Upper lobe of left lung (tissue), 6 donors: ENCODE measurements around the gene TNS1. TPM values are rescaled to one million over a fixed set of nuclear protein-coding genes. Genes with fewer than 3 reads are reported as not detected.

Source experiments
- ATAC-seq, 2 donors: fragments of 200-7000 bp; cut with Tn5 transposase; one replicate each; pipeline ENCODE4 v1.9.1; 2022; ENCODE audit warnings: mild to moderate bottlenecking in 2 of 2, moderate library complexity in 2 of 2; ENCODE audit not compliant: low FRiP score in 2 of 2
- DNase-seq, 2 donors: peaks; one replicate each; pipeline ENCODE4 v3.0.0-alpha.2; 2019 to 2020
- H3K27ac ChIP-seq, 4 donors: fragments of 200-600 bp; sonication (generic); one replicate each; pipeline ENCODE4 v1.5.1; 2016 to 2019
- H3K27me3 ChIP-seq, 4 donors: fragments of 200-600 bp; sonication (generic); one replicate each; pipeline ENCODE4 v1.5.1; 2017 to 2019
- H3K36me3 ChIP-seq, 4 donors: fragments of 200-600 bp; sonication (generic); one replicate each; pipeline ENCODE4 v1.5.1; 2016 to 2019
- H3K4me1 ChIP-seq, 4 donors: fragments of 200-600 bp; sonication (generic); one replicate each; pipeline ENCODE4 v1.5.1; 2018 to 2019
- H3K4me3 ChIP-seq, 4 donors: fragments of 200-600 bp; sonication (generic); one replicate each; pipeline ENCODE4 v1.5.1; 2017 to 2019; ENCODE audit warnings: mild to moderate bottlenecking in 2 of 4, moderate library complexity in 1 of 4
- H3K9me3 ChIP-seq, 4 donors: fragments of 200-600 bp; sonication (generic); one replicate each; pipeline ENCODE4 v1.5.1; 2018 to 2019
- CTCF ChIP-seq, 6 experiments: fragments of 450-650 bp in 4 of 6; fragments of 200-600 bp in 2 of 6; sonication (generic) in 2 of 6; IDR thresholded peaks; one replicate each; pipeline ENCODE4 v1.5.1; 2016 to 2019; ENCODE audit warnings: antibody characterized with exemption in 6 of 6
- EP300 ChIP-seq, 4 donors: sonication (generic); formaldehyde crosslinking; IDR thresholded peaks; one replicate each; pipeline ENCODE4 v1.5.1; 2017; ENCODE audit warnings: antibody characterized with exemption in 4 of 4, control low read depth in 2 of 4
- POLR2A ChIP-seq, 4 donors: fragments of 450-650 bp; IDR thresholded peaks; one replicate each; pipeline ENCODE4 v1.5.1; 2016 to 2017; ENCODE audit warnings: antibody characterized with exemption in 4 of 4, mild to moderate bottlenecking in 2 of 4
- POLR2AphosphoS5 ChIP-seq, 2 donors: sonication (generic); formaldehyde crosslinking; IDR thresholded peaks; one replicate each; pipeline ENCODE4 v1.5.1; 2017; ENCODE audit warnings: antibody characterized with exemption in 2 of 2
- WGBS, 2 donors: methylation state at CpG; one replicate each; pipeline ENCODE4 v1.1.5; 2017 to 2018; 5-methylcytosine and 5-hydroxymethylcytosine counted together
- total RNA-seq, 6 donors: library from RNA; depleted of rRNA in 4 of 6; stranded (reverse); fragments of >200 nt in 4 of 6; gene quantifications; one replicate each; pipeline versions ENCODE4 v1.1.0 to v1.2.1, GENCODE V29; 2016 to 2021
- donor health status: DM: no; HTN: no; CAD: no; lungs with moderate emphysema.
- donor health status: DM: no; HTN: yes; CAD: no; lungs with severe emphysema.

The TNS1 gene
- total RNA-seq, 6 donors from 2014 or later, result 325 to 1,095 (median 550) TPM

GRCh38 chr2:218017211-218018053 lies 14.6 kb upstream of the TNS1 start:
- H3K4me3 ChIP-seq, result no peak overlapping the region
- no peaks in the 10 kb centered on the region for H3K36me3 ChIP-seq
- no peak overlapping the region for H3K27ac ChIP-seq
- DNase-seq, result no peak
- H3K4me1 ChIP-seq, result peaks cover 0 to 11% (median 9%) of the 10 kb centered on the region in 4 donors
- TF ChIP-seq POLR2AphosphoS5 (IDR thresholded peaks at IDR 0.05) (no peak), EP300 (IDR thresholded peaks at IDR 0.05) (no peak), CTCF (IDR thresholded peaks at IDR 0.05) (no peak), POLR2A (IDR thresholded peaks at IDR 0.05) (no peak)
- H3K9me3 ChIP-seq, result no peaks in the 10 kb centered on the region
- 59 to 63% methylated on average over 6 to 7 of the region's 7 CpGs for WGBS, 2 donors
- peak in 1 of 2 donors; percentile 85 for ATAC-seq
- no peaks in the 10 kb centered on the region for H3K27me3 ChIP-seq

GRCh38 chr2:218016810-218017209 lies 14.0 kb upstream of the TNS1 start:
- Histone ChIP-seq H3K27ac (no peak overlapping the region), H3K4me3 (no peak overlapping the region), H3K27me3 (no peaks in the 10 kb centered on the region), H3K36me3 (no peaks in the 10 kb centered on the region), H3K9me3 (no peaks in the 10 kb centered on the region), H3K4me1 (peaks cover 0 to 11% (median 9%) of the 10 kb centered on the region in 4 donors)
- DNase-seq, result no peak
- ATAC-seq, result no peak
- 88 to 94% methylated on average over 4 of the region's 4 CpGs for WGBS, 2 donors
- TF ChIP-seq EP300 (IDR thresholded peaks at IDR 0.05), result no peak
- no peak for TF ChIP-seq CTCF (IDR thresholded peaks at IDR 0.05)
- TF ChIP-seq POLR2AphosphoS5 (IDR thresholded peaks at IDR 0.05), result no peak
- TF ChIP-seq POLR2A (IDR thresholded peaks at IDR 0.05), result no peak

- Histone ChIP-seq H3K36me3 (no peaks in the 10 kb centered on the region), H3K27me3 (peaks cover 0 to 5% (median 0%) of the 10 kb centered on the region in 4 donors), H3K4me3 (no peak overlapping the region), H3K9me3 (no peaks in the 10 kb centered on the region), H3K4me1 (peaks cover under 1 to 16% (median 15%) of the 10 kb centered on the region in 4 donors), H3K27ac (no peak overlapping the region)
- DNase-seq, result no peak
- ATAC-seq, result no peak
- WGBS, 2 donors, result 59 to 67% methylated on average over 8 to 11 of the region's 11 CpGs
- no peak for TF ChIP-seq CTCF (IDR thresholded peaks at IDR 0.05)
- TF ChIP-seq POLR2AphosphoS5 (IDR thresholded peaks at IDR 0.05), result no peak
- TF ChIP-seq EP300 (IDR thresholded peaks at IDR 0.05), result no peak
- no peak for TF ChIP-seq POLR2A (IDR thresholded peaks at IDR 0.05)
Observed at GRCh38 chr2:218015586-218016521, 13.1 kb upstream of the TNS1 start.

- no peak overlapping the region for H3K27ac ChIP-seq
- DNase-seq, result no peak
Observed at GRCh38 chr2:218014706-218015585, 12.2 kb upstream of the TNS1 start.

More at GRCh38 chr2:218014706-218015585, 12.2 kb upstream of the TNS1 start:
- Histone ChIP-seq H3K9me3 (no peaks in the 10 kb centered on the region), H3K27me3 (peaks cover 0 to 14% (median 4%) of the 10 kb centered on the region in 4 donors), H3K4me3 (no peak overlapping the region), H3K36me3 (no peaks in the 10 kb centered on the region), H3K4me1 (peaks cover 10 to 25% (median 25%) of the 10 kb centered on the region in 4 donors)
- 71 to 79% methylated on average over 4 of the region's 4 CpGs for WGBS, 2 donors
- TF ChIP-seq EP300 (IDR thresholded peaks at IDR 0.05), result no peak
- TF ChIP-seq CTCF (IDR thresholded peaks at IDR 0.05), result no peak
- no peak for TF ChIP-seq POLR2A (IDR thresholded peaks at IDR 0.05)
- TF ChIP-seq POLR2AphosphoS5 (IDR thresholded peaks at IDR 0.05), result no peak
- ATAC-seq, result no peak
